GM12875 (cell line): ENCODE data around the gene GLYR1.

Source experiments
- H3K4me3 ChIP-seq: one replicate; pipeline ENCODE4 v1.5.1; 2011; ENCODE audit warnings: low read depth, low read length, control low read depth
- CTCF ChIP-seq: IDR thresholded peaks from 2 replicates; pipeline ENCODE4 v1.5.1; 2011; ENCODE audit warnings: low read depth, mild to moderate bottlenecking, control low read depth, inconsistent platforms, low read length, moderate library complexity, borderline replicate concordance; ENCODE audit not compliant: insufficient read depth

GLYR1 gene

GRCh38 chr16:4884209-4884608 is 37.1 kb upstream of the GLYR1 start:
- TF ChIP-seq CTCF, result no peak
- no peak overlapping the region for H3K4me3 ChIP-seq

- H3K4me3 ChIP-seq, result no peak overlapping the region
- TF ChIP-seq CTCF, result no peak
Measured at GRCh38 chr16:4883501-4883900, 36.4 kb upstream of the GLYR1 start.

- TF ChIP-seq CTCF, result no peak
- H3K4me3 ChIP-seq, result no peak overlapping the region
Measured at GRCh38 chr16:4882633-4883285, 35.7 kb upstream of the GLYR1 start.

- TF ChIP-seq CTCF, result no peak
- H3K4me3 ChIP-seq, result no peak overlapping the region
Measured at GRCh38 chr16:4882000-4882632, 35.0 kb upstream of the GLYR1 start.

- no peak for TF ChIP-seq CTCF
- H3K4me3 ChIP-seq, result no peak overlapping the region
Measured at GRCh38 chr16:4880006-4880580, 33.0 kb upstream of the GLYR1 start.

- no peak for TF ChIP-seq CTCF
- no peak overlapping the region for H3K4me3 ChIP-seq
Measured at GRCh38 chr16:4879049-4879448, 32.0 kb upstream of the GLYR1 start.

GRCh38 chr16:4877380-4877685 is 30.2 kb upstream of the GLYR1 start:
- TF ChIP-seq CTCF, result no peak
- H3K4me3 ChIP-seq, result no peak overlapping the region
